ENCODE results near the gene IFITM5.

IFITM5 gene

GRCh38 chr11:266676-267439 is 32.5 kb downstream of the IFITM5 start:
- TF ChIP-seq GATA2 (IDR thresholded peaks at IDR 0.05; ENCODE audit: low read depth, low read length) (no peak), GATA3 (IDR thresholded peaks at IDR 0.05; ENCODE audit: low read depth, low read length) (no peak)

- no peak for TF ChIP-seq GATA2 (IDR thresholded peaks at IDR 0.05; ENCODE audit: low read depth, low read length)
- no peak for TF ChIP-seq GATA3 (IDR thresholded peaks at IDR 0.05; ENCODE audit: low read depth, low read length)
Measured at GRCh38 chr11:261624-262023, 37.7 kb downstream of the IFITM5 start.

- no peak for TF ChIP-seq GATA2 (IDR thresholded peaks at IDR 0.05; ENCODE audit: low read depth, low read length)
- no peak for TF ChIP-seq GATA3 (IDR thresholded peaks at IDR 0.05; ENCODE audit: low read depth, low read length)
Measured at GRCh38 chr11:259413-259812, 39.9 kb downstream of the IFITM5 start.

- TF ChIP-seq GATA2 (IDR thresholded peaks at IDR 0.05; ENCODE audit: low read depth, low read length) (no peak), GATA3 (IDR thresholded peaks at IDR 0.05; ENCODE audit: low read depth, low read length) (no peak)
Measured at GRCh38 chr11:257766-258493, 41.4 kb downstream of the IFITM5 start.

- TF ChIP-seq GATA2 (IDR thresholded peaks at IDR 0.05; ENCODE audit: low read depth, low read length) = no peak
- no peak for TF ChIP-seq GATA3 (IDR thresholded peaks at IDR 0.05; ENCODE audit: low read depth, low read length)
Measured at GRCh38 chr11:256952-257737, 42.2 kb downstream of the IFITM5 start.

- TF ChIP-seq GATA3 (IDR thresholded peaks at IDR 0.05; ENCODE audit: low read depth, low read length) (no peak), GATA2 (IDR thresholded peaks at IDR 0.05; ENCODE audit: low read depth, low read length) (no peak)
Measured at GRCh38 chr11:255816-256215, 43.5 kb downstream of the IFITM5 start.

GRCh38 chr11:255176-255575 is 44.1 kb downstream of the IFITM5 start:
- no peak for TF ChIP-seq GATA3 (IDR thresholded peaks at IDR 0.05; ENCODE audit: low read depth, low read length)
- TF ChIP-seq GATA2 (IDR thresholded peaks at IDR 0.05; ENCODE audit: low read depth, low read length) = no peak

GRCh38 chr11:253886-254270 is 45.4 kb downstream of the IFITM5 start:
- no peak for TF ChIP-seq GATA3 (IDR thresholded peaks at IDR 0.05; ENCODE audit: low read depth, low read length)
- no peak for TF ChIP-seq GATA2 (IDR thresholded peaks at IDR 0.05; ENCODE audit: low read depth, low read length)

- TF ChIP-seq GATA3 (IDR thresholded peaks at IDR 0.05; ENCODE audit: low read depth, low read length) = no peak
- TF ChIP-seq GATA2 (IDR thresholded peaks at IDR 0.05; ENCODE audit: low read depth, low read length) = no peak
Measured at GRCh38 chr11:253160-253885, 46.0 kb downstream of the IFITM5 start.

- TF ChIP-seq GATA3 (IDR thresholded peaks at IDR 0.05; ENCODE audit: low read depth, low read length) (no peak), GATA2 (IDR thresholded peaks at IDR 0.05; ENCODE audit: low read depth, low read length) (no peak)
Measured at GRCh38 chr11:252666-253065, 46.7 kb downstream of the IFITM5 start.

GRCh38 chr11:251550-251949 is 47.8 kb downstream of the IFITM5 start:
- TF ChIP-seq GATA2 (IDR thresholded peaks at IDR 0.05; ENCODE audit: low read depth, low read length) (no peak), GATA3 (IDR thresholded peaks at IDR 0.05; ENCODE audit: low read depth, low read length) (no peak)

- TF ChIP-seq GATA2 (IDR thresholded peaks at IDR 0.05; ENCODE audit: low read depth, low read length) = no peak
- TF ChIP-seq GATA3 (IDR thresholded peaks at IDR 0.05; ENCODE audit: low read depth, low read length) = no peak
Measured at GRCh38 chr11:250740-251299, 48.5 kb downstream of the IFITM5 start.

- no peak for TF ChIP-seq GATA3 (IDR thresholded peaks at IDR 0.05; ENCODE audit: low read depth, low read length)
- TF ChIP-seq GATA2 (IDR thresholded peaks at IDR 0.05; ENCODE audit: low read depth, low read length) = no peak
Measured at GRCh38 chr11:250274-250673, 49.1 kb downstream of the IFITM5 start.
